Activated CD8-positive, alpha-beta T cell treated with anti-CD3 and anti-CD28 coated beads for 36 hours (primary cell): Measurements from ENCODE around the gene YKT6. TPM values are rescaled to one million over a fixed set of nuclear protein-coding genes. Genes with fewer than 3 reads are reported as not detected.

Source experiments
- ATAC-seq: fragments of 200-7000 bp; cut with Tn5 transposase; one replicate; pipeline ENCODE4 v1.10.0; 2021; ENCODE audit warnings: mild to moderate bottlenecking, moderate library complexity
- CTCF ChIA-PET: fragments of 350-600 bp; sonication (Branson Sonifier 250); formaldehyde crosslinking; loops from one replicate; lab custom pipeline; 2021; ENCODE audit warnings: antibody characterized with exemption; lab: Charles Lee
- POLR2A ChIA-PET: fragments of 350-600 bp; sonication (Branson Sonifier 250); formaldehyde crosslinking; loops from one replicate; lab custom pipeline; 2021; ENCODE audit warnings: antibody characterized with exemption; lab: Charles Lee
- DNase-seq: peaks from one replicate; pipeline ENCODE4 v3.0.0-alpha.2; 2020
- H3K27ac Mint-ChIP-seq: one replicate; pipeline ENCODE4 v1.8.0; 2021; ENCODE audit warnings: mild to moderate bottlenecking, mixed read lengths
- H3K27me3 Mint-ChIP-seq: one replicate; pipeline ENCODE4 v1.8.0; 2021; ENCODE audit warnings: mixed read lengths
- H3K36me3 Mint-ChIP-seq: one replicate; pipeline ENCODE4 v1.8.0; 2021; ENCODE audit warnings: low read depth, mixed read lengths
- H3K4me1 Mint-ChIP-seq: one replicate; pipeline ENCODE4 v1.8.0; 2021; ENCODE audit warnings: low read depth, mixed read lengths
- H3K4me3 Mint-ChIP-seq: one replicate; pipeline ENCODE4 v1.8.0; 2021; ENCODE audit warnings: mild to moderate bottlenecking, moderate library complexity, mixed read lengths
- H3K9me3 Mint-ChIP-seq: one replicate; pipeline ENCODE4 v1.8.0; 2021; ENCODE audit warnings: mixed read lengths
- intact Hi-C: fragments of 100-400 bp; cut with micrococcal nuclease; formaldehyde crosslinking; loops from one replicate; pipeline ENCODE4 v1.10.0; 2022
- total RNA-seq, 2 experiments: library from RNA; stranded (reverse); gene quantifications; one replicate each; pipeline ENCODE4 v1.2.3, GENCODE V29; 2021
- TF ChIP-seq, protein P1 (sequence below): fragments of 200-600 bp; IDR thresholded peaks from one replicate; pipeline ENCODE4 v1.8.0; 2022; ENCODE audit warnings: antibody characterized with exemption, mild to moderate bottlenecking

The YKT6 gene
- total RNA-seq, 2 experiments from 2014 or later: 49.3 to 50.9 TPM

DNA sequence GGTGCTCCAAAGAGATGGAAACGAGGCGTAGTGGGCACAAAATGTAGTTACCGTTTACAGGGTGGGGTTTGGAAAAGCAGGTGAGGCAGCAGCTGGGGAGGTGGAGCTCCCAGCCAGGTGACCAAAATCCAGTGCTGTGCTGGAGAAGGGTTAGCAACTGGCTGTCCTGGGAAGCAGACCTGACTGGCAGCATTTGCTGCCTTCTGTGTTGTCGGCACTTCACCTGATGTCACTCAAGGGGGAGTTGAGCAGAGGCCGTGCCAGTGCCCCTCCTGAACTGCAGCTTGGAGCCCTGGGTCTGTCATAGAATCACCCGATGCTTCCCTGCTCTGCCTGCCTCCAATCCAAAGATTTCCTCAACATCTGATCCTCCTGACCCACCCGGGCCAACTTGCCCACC lies 24.3 kb upstream of the YKT6 start:
- Mint-ChIP-seq H3K27ac (no peak overlapping the region), H3K36me3 (no peaks in the 10 kb centered on the region), H3K4me3 (no peak overlapping the region), H3K9me3 (no peaks in the 10 kb centered on the region), H3K4me1 (no peaks in the 10 kb centered on the region), H3K27me3 (no peaks in the 10 kb centered on the region)
- ChIA-PET POLR2A (no interaction called here), CTCF (interaction anchor here (0.9 kb wide), 1 partner anchor 11 kb away, joined by 4 read pairs; no protein-coding TSS in a partner anchor)
- ATAC-seq: no peak
- intact Hi-C loops: no loop called here
- DNase-seq: no peak
- TF ChIP-seq, protein P1, sequence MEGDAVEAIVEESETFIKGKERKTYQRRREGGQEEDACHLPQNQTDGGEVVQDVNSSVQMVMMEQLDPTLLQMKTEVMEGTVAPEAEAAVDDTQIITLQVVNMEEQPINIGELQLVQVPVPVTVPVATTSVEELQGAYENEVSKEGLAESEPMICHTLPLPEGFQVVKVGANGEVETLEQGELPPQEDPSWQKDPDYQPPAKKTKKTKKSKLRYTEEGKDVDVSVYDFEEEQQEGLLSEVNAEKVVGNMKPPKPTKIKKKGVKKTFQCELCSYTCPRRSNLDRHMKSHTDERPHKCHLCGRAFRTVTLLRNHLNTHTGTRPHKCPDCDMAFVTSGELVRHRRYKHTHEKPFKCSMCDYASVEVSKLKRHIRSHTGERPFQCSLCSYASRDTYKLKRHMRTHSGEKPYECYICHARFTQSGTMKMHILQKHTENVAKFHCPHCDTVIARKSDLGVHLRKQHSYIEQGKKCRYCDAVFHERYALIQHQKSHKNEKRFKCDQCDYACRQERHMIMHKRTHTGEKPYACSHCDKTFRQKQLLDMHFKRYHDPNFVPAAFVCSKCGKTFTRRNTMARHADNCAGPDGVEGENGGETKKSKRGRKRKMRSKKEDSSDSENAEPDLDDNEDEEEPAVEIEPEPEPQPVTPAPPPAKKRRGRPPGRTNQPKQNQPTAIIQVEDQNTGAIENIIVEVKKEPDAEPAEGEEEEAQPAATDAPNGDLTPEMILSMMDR: no peak

DNA sequence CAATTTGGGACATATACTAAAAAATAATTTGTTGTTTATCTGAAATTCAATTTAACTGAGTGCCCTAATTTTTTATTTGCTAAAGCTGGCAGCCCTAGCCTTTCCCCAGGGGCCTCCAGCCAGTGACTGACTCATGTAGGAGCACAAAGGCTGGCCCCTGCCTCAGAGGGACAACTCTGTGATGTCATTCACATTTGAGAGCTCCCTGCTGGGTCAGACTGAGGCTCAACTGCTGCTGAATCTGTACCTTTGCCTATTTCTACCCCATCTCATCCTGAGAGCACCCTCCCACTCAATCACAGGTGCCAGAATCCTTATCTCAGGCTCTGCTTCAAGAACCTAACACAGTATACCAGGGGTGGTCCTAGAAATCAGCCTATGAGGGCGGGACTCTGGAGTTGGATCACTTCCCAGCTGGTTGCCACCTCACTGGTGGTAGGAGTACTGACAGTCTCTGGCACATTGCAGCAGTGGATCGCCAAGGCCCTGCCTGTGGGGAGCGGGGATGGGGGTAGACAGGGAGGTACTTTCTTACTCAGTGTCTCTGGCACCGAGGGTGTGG lies 23.1 kb upstream of the YKT6 start:
- peaks cover 1% of the 10 kb centered on the region for H3K9me3 Mint-ChIP-seq
- ATAC-seq: no peak
- H3K27ac Mint-ChIP-seq: no peak overlapping the region
- no peak for DNase-seq
- POLR2A ChIA-PET: no interaction called here
- no peaks in the 10 kb centered on the region for H3K4me1 Mint-ChIP-seq
- CTCF ChIA-PET: no interaction called here
- H3K4me3 Mint-ChIP-seq: no peak overlapping the region
- TF ChIP-seq, protein P1: no peak
- intact Hi-C loops: no loop called here
- H3K27me3 Mint-ChIP-seq: no peaks in the 10 kb centered on the region
- no peaks in the 10 kb centered on the region for H3K36me3 Mint-ChIP-seq

DNA sequence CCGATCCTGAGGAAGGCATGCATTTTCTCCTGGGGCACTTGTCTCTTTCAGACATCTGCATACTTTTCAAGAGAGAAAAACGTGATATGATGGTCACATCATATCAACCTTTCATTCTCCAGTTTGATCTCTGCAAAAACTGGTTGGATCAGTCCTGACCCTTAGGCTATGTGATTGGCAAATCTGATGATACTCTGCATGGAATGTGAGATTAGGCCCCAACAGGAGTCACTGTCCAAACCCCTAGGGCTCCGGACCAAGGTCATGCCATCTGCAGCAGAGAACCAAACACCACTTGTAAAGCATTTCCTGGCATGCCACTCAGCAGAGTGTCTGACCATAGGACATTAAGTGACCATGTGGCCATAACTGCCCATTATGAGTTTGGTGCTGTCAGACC lies 20.1 kb upstream of the YKT6 start:
- TF ChIP-seq, protein P1: no peak
- Mint-ChIP-seq H3K27me3 (no peaks in the 10 kb centered on the region), H3K4me1 (no peaks in the 10 kb centered on the region), H3K27ac (no peak overlapping the region), H3K4me3 (no peak overlapping the region), H3K9me3 (peaks cover 7% of the 10 kb centered on the region), H3K36me3 (no peaks in the 10 kb centered on the region)
- ChIA-PET POLR2A (no interaction called here), CTCF (no interaction called here)
- no peak for ATAC-seq
- intact Hi-C loops: no loop called here
- DNase-seq: no peak

DNA sequence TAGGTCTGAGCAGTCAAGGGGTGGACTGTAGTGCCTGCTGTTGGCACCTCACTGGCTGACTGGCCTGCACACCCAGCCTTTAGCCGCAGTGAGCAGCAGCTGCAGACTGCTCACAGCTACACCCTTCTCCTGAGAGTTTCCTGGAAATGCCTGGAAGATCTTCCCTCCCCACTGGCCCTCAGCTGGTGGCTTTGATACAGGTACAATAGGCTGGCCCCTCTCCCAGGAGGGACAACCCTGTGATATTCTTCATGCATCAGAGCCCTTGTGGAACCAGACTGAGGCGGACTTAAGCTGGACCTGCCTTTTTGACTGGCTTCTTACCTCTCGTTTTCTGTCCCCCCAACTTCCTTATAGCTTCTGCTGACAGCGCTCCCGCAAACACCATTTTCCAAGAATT lies 18.0 kb upstream of the YKT6 start:
- CTCF ChIA-PET: no interaction called here
- intact Hi-C loops: no loop called here
- Mint-ChIP-seq H3K4me1 (no peaks in the 10 kb centered on the region), H3K27ac (no peak overlapping the region), H3K4me3 (no peak overlapping the region), H3K27me3 (no peaks in the 10 kb centered on the region), H3K9me3 (peaks cover 7% of the 10 kb centered on the region), H3K36me3 (no peaks in the 10 kb centered on the region)
- DNase-seq: no peak
- POLR2A ChIA-PET: interaction anchor here (1.0 kb wide), 1 partner anchor 11 kb away, joined by 4 read pairs; no protein-coding TSS in a partner anchor
- ATAC-seq: no peak
- TF ChIP-seq, protein P1: no peak

DNA sequence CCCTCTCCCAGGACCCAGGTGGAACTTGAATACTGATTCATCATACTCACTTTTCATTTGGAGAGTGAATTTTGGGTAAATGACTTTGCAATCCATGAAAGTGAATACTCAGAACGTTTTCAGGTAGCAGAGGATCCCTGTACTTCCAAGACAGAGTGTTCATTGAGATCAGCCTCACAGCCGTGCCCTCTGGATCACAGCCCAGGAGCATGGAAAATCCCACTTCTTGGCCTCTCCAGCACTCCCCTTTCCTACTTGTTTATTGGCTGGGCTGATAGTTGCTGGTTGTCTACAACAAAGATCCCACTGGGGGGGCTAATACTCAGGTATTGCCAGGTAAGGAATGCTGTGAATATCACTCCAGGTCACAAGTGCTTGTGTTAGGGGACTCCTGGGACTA lies 17.4 kb upstream of the YKT6 start:
- ChIA-PET CTCF (no interaction called here), POLR2A (no interaction called here)
- Mint-ChIP-seq H3K9me3 (peaks cover 7% of the 10 kb centered on the region), H3K4me3 (no peak overlapping the region), H3K36me3 (no peaks in the 10 kb centered on the region), H3K27me3 (no peaks in the 10 kb centered on the region), H3K4me1 (no peaks in the 10 kb centered on the region), H3K27ac (no peak overlapping the region)
- intact Hi-C loops: no loop called here
- DNase-seq: no peak
- no peak for ATAC-seq
- TF ChIP-seq, protein P1: no peak
